ENCODE results near the gene EXO1.

- TF ChIP-seq CTCF (IDR thresholded peaks at IDR 0.05; ENCODE audit: insufficient read depth, low read length, poor library complexity, severe bottlenecking) (no peak), EZH2phosphoT487 (conservative IDR thresholded peaks at IDR 0.05; ENCODE audit: low read length) (no peak)
Observed at GRCh38 chr1:241829468-241829867, 18.5 kb upstream of the EXO1 start.

All from SU-DHL-6 (cell line).